ENCODE results near the gene RAB9B.

Gene RAB9B

DNA sequence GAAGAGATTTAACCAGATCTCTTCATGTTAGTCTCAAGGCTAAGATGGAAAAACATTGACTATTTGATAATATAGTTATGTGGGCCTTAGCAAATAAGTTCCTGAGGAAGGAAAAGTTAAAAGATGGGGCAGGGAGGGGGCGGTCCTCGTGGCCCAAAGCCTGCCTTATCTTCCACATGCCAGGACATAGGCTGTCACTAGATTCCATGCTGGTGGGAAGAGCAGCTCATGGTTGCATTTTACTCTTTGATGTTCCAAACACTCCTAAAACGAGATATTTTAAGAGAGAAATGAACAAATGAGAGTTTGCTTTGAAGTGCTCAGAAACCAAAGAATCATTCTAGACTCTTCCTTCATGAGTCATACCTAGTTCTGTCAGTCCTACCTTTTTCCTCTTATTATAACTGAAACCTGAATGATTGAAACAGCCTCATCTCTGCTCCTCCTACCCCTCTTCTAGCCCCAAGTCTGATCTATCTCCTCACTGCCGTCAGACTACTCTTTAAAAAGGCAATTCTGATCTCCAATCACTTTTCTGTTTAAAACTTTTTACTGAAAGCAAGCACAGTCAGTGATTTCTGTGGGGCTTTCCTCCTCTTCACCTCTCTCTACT is 25.1 kb downstream of the RAB9B start:
- no peak for DNase-seq

DNA sequence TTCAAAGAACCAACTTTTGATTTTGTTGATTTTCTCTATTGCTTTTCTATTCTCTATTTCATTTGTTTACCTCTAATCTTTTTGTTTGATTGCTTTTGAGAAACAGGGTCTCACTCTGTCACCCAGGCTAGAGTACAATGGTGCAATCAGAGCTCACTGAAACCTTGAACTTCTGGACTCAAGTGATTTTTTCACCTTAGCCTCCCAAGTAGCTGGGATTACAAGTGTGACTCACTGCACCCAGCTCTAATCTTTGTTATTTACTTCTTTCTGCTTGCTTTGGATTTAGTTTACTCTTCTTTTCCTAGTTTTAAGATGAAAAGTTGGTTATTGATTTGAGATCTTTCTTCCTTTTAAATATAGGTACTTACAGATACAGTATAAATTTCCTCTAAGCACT is 26.2 kb downstream of the RAB9B start:
- DNase-seq: no peak

DNA sequence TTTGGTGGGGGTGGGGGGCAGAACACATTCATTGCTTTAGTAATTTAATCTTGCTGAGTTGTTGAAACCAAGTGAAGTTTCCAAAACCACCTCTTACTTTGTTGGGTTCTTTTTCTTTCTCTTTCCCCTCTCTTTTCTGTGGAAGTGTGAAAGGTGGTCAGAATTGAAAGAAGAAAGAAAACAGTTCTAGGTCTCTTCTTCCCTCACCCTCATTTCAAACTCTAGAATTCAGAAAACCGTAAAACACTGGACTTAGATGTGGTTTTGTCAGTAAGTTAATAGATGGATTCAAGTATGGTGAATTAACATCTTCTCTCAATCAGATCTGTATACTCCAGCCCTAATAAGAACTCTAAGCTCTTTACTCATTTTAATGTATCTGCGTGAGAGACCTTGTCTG is 31.7 kb downstream of the RAB9B start:
- no peak for DNase-seq

GRCh38 chrX:103797691-103798090 is 34.4 kb downstream of the RAB9B start:
- DNase-seq: no peak

DNA sequence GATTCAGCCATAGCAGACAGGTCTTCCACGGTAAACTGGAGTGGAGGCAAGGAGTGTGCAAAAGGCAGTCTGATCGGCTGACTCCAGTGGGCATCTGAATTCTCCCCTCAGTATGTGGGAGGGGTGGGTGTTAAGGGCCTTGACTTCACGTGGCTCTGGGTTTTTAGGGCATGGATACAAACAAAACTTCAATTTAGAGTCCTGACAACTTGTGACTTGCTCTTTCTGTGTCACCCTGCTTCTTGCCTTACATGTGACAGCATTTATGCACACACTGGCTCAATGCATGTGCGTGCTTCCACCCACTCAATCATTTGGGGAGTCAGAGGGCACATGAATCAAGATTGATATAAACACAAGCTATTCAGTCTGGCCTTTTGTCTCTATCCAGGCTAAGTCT is 37.9 kb downstream of the RAB9B start:
- DNase-seq: no peak

DNA sequence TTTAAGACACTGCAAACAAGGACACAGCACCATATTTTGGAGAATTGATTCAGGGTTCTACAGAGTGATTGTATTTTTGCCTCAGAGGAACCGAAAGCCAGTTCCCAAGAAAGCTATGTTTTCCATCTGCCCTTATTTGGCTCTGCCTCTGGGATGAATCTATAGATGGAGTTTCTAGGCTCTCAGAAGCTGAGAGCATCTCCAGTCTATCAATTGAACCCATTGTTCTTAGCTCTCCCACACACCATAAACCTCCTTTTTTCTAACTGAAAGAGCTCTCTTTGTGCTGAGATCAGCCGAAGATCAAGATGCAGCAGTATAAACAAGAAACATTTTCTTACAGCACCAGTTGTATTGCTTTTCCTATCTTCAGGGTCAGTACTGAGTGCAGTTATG is 38.5 kb downstream of the RAB9B start:
- no peak for DNase-seq

DNA sequence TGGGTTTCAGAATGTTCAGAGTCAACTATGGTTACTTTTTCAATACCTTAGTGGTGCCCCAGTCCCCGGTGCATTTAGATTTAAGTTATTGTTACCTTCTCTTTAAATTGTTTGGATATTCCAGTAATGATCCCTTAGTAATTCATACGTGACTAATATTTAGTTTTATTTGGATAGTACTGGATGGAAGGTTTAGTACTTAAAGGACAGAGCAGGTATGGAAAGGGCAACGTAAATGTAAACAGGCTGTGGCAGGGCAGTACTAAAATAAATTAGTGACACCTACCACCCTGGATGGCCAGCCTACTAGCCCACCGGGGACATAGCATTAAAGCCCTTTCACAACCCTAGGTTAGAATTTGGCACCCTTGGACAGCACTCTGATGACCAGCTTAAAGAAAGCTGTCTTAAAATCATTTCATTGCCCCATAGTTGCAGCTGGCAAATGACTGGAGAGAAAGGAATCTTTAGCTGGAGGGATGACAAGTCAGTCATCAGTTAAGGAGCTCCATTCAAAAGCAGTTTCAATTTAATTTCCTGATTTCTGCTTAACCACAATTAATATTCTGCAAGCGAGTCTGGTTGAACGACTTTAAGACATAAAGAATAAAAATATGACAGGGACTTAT is 39.0 kb downstream of the RAB9B start:
- no peak for DNase-seq

- no peak for DNase-seq
Observed at GRCh38 chrX:103791826-103792485, 40.1 kb downstream of the RAB9B start.

DNA sequence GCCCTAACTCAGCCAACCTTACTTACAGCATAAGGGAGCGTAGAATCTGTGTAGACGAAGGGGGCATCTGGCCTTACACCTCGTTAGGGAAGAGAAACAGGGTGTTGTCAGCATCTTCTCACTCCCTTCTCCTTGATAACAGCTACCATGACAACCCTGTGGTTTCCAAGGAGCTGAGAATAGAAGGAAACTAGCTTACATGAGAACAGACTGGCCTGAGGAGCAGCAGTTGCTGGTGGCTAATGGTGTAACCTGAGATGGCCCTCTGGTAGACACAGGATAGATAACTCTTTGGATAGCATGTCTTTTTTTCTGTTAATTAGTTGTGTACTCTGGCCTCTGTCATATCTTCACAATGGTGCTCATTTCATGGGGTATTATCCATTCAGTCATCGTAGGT is 40.8 kb downstream of the RAB9B start:
- DNase-seq: no peak

GRCh38 chrX:103789004-103789403 is 43.1 kb downstream of the RAB9B start:
- no peak for DNase-seq

DNA sequence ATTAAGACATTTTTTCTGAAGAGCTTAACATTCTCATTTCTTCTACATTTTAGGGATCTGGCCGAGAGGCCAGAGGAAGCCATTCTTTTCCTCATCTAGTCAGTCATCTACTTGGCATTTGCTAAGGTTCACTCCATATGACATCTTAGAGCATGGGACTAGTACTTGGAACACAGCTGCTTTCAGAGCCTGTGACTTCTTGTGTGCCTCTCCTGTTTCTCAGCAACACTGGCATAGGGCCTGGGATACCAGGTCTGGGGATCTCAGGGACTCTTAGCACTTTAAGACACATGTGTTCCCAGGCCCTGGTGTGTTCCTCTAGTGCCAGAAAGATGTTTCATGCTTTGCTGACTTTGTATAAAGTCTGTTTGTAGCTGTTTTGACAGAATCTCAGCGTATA is 48.1 kb downstream of the RAB9B start:
- no peak for DNase-seq

DNA sequence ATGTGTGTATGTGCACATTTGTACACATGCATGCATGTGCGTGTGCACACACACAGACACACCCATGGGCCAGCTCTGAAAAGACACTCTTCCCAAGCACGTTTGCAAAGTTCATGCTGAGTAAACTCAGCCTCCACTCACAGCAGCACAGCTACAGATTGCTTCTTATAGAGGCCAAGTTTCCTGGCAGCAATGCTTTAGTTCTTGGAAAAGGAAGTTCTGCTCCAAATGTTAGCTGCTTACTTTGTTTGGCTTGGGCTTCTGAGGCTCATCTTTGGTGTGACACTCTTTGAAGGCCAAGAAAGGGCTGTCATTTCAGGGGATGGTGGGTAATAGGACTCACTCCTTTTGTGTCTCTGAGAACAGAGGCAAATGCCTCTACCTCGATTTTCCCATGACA is 48.9 kb downstream of the RAB9B start:
- DNase-seq: no peak

DNA sequence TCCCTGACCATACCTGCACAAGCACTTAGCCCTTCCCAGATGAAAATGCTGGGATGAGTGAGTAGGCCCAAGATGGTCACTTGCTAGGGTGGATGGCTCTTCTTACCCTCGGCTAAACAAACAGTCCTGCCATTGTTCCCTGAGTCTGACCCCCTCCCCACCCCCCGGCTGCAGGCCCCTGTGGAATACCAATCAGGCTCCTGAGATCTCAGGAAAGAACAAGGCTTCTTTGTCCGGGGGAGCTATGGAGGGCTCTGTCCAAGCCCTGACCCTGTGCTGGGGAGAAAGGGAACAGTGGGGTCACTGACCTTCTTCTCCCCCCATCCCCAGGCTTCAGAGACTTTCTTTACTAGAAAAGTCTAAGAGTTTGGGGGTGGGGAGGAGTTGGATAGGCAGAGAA is 49.4 kb downstream of the RAB9B start:
- no peak for DNase-seq

- DNase-seq: no peak
Observed at GRCh38 chrX:103781706-103782105, 50.4 kb downstream of the RAB9B start.

- DNase-seq: no peak
Observed at GRCh38 chrX:103781062-103781402, 51.0 kb downstream of the RAB9B start.

GRCh38 chrX:103780336-103781061 is 51.6 kb downstream of the RAB9B start:
- no peak for DNase-seq

GRCh38 chrX:103779141-103779789 is 52.8 kb downstream of the RAB9B start:
- DNase-seq: no peak

GRCh38 chrX:103776546-103776945 is 55.5 kb downstream of the RAB9B start, which contains the start of gene PLP1:
PLP1 (plus strand) TSS chrX:103776840; CDS start chrX:103776996, 156 bp downstream.
- DNase-seq: no peak

DNA sequence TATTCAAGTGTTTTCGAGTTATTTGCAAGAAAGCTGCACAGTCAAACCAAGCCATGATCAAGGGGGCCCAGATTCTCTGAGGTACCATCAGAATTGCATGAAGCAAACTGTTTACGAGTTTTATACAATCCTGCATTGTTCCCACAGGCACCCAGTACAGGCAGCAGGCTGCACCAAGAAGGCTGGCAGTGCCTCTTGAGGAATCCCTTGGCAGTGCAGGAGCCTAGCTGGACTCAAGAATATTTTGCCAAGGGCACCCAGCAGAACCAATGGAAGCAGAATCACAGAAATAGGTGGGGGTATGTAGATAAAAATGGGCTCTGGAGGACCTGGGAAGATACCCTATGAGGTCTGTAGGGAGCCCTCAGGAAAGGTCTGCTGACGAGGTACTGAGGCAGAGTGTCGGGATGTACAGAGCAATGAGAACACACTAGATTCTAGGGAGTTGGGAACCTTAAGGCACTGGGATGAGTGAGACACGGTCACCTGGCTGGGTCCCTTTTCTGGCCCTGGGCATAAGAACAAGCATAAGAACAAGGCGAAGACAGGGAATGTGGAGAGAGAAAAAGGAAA is 57.9 kb downstream of the RAB9B start:
- no peak for DNase-seq

DNA sequence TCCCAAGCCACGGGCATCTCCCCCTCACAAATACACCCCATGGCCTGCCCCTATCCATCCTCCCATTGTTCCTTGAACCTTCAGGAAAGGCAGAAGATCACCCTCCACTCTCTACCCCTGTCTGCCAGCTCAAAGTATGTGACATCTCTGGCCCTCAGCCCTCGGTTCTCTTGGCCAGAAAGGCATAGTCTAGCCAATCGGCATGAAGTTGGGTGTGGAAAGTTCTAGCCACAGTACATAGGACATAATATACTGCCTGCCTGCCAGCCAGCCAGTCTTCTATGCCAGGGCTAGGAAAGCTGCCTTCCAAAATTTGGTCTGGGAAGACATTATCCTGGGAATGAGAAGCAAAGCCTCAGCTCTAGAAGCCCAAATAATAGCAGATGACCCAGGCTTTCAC is 58.6 kb downstream of the RAB9B start:
- no peak for DNase-seq

Measured in activated naive CD4-positive, alpha-beta T cell treated with Interleukin-2 at 50 U/mL for 16 hours (primary cell).